ENCODE data around the gene FEZ2. TPM values are rescaled to one million over a fixed set of nuclear protein-coding genes. Genes with fewer than 3 reads are reported as not detected.

The FEZ2 gene
- total and polyA plus RNA-seq, 2 donors from 2014 or later, result 46.4 to 48.3 TPM

GRCh38 chr2:36633470-36634092 is 35.6 kb upstream of the FEZ2 start:
- H3K9me3 ChIP-seq (ENCODE audit: control insufficient read depth in 2 of 3, insufficient read depth in 1 of 3, low read length in 3 of 3), result no peaks in the 10 kb centered on the region
- DNase-seq (no peak), FAIRE-seq (no peak)
- H3K36me3 ChIP-seq (ENCODE audit: control insufficient read depth in 2 of 3, insufficient read depth in 3 of 3, low read length in 3 of 3), result no peaks in the 10 kb centered on the region
- H3K9ac ChIP-seq (ENCODE audit: low read length in 3 of 3), result no peak overlapping the region
- no peaks in the 10 kb centered on the region for H3K27me3 ChIP-seq (ENCODE audit: control insufficient read depth, insufficient read depth, low read length)
- intact Hi-C loops (cut with DNase I), result no loop called here
- no peak overlapping the region for H3K4me3 ChIP-seq (ENCODE audit: low read length in 3 of 3)
- no peak for TF ChIP-seq CTCF (IDR thresholded peaks at IDR 0.05; ENCODE audit: borderline replicate concordance, extremely low read depth, insufficient read depth)
- H3K4me1 ChIP-seq (ENCODE audit: control insufficient read depth in 2 of 3, insufficient read depth in 2 of 3, low read depth in 1 of 3, low read length in 3 of 3), result no peaks in the 10 kb centered on the region
- no peak overlapping the region for H3K27ac ChIP-seq (ENCODE audit: low read depth in 2 of 2, low read length in 2 of 2)

GRCh38 chr2:36626756-36627155 is 28.8 kb upstream of the FEZ2 start:
- Histone ChIP-seq H3K36me3 (ENCODE audit: control insufficient read depth in 2 of 3, insufficient read depth in 3 of 3, low read length in 3 of 3) (no peaks in the 10 kb centered on the region), H3K9ac (ENCODE audit: low read length in 3 of 3) (no peak overlapping the region), H3K27ac (ENCODE audit: low read depth in 2 of 2, low read length in 2 of 2) (no peak overlapping the region), H3K27me3 (ENCODE audit: control insufficient read depth, insufficient read depth, low read length) (no peaks in the 10 kb centered on the region), H3K4me1 (ENCODE audit: control insufficient read depth in 2 of 3, insufficient read depth in 2 of 3, low read depth in 1 of 3, low read length in 3 of 3) (no peaks in the 10 kb centered on the region), H3K4me3 (ENCODE audit: low read length in 3 of 3) (no peak overlapping the region), H3K9me3 (ENCODE audit: control insufficient read depth in 2 of 3, insufficient read depth in 1 of 3, low read length in 3 of 3) (peaks cover 0 to 9% (median 3%) of the 10 kb centered on the region in 3 donors)
- no peak for DNase-seq
- intact Hi-C loops (cut with DNase I), result no loop called here
- TF ChIP-seq CTCF (IDR thresholded peaks at IDR 0.05; ENCODE audit: borderline replicate concordance, extremely low read depth, insufficient read depth), result no peak
- no peak for FAIRE-seq

- H3K27me3 ChIP-seq (ENCODE audit: control insufficient read depth, insufficient read depth, low read length), result no peaks in the 10 kb centered on the region
- DNase-seq (no peak), FAIRE-seq (no peak)
- H3K9me3 ChIP-seq (ENCODE audit: control insufficient read depth in 2 of 3, insufficient read depth in 1 of 3, low read length in 3 of 3), result peaks cover 0 to 9% (median 3%) of the 10 kb centered on the region in 3 donors
- H3K27ac ChIP-seq (ENCODE audit: low read depth in 2 of 2, low read length in 2 of 2), result no peak overlapping the region
- TF ChIP-seq CTCF (IDR thresholded peaks at IDR 0.05; ENCODE audit: borderline replicate concordance, extremely low read depth, insufficient read depth), result no peak
- intact Hi-C loops (cut with DNase I), result no loop called here
- no peaks in the 10 kb centered on the region for H3K36me3 ChIP-seq (ENCODE audit: control insufficient read depth in 2 of 3, insufficient read depth in 3 of 3, low read length in 3 of 3)
- no peaks in the 10 kb centered on the region for H3K4me1 ChIP-seq (ENCODE audit: control insufficient read depth in 2 of 3, insufficient read depth in 2 of 3, low read depth in 1 of 3, low read length in 3 of 3)
- no peak overlapping the region for H3K4me3 ChIP-seq (ENCODE audit: low read length in 3 of 3)
- H3K9ac ChIP-seq (ENCODE audit: low read length in 3 of 3), result no peak overlapping the region
These were observed 28.1 kb upstream of the FEZ2 start for GRCh38 chr2:36626071-36626470.

- intact Hi-C loops (cut with DNase I), result no loop called here
- Histone ChIP-seq H3K9me3 (ENCODE audit: control insufficient read depth in 2 of 3, insufficient read depth in 1 of 3, low read length in 3 of 3) (peaks cover 0 to 9% (median 3%) of the 10 kb centered on the region in 3 donors), H3K4me1 (ENCODE audit: control insufficient read depth in 2 of 3, insufficient read depth in 2 of 3, low read depth in 1 of 3, low read length in 3 of 3) (no peaks in the 10 kb centered on the region), H3K36me3 (ENCODE audit: control insufficient read depth in 2 of 3, insufficient read depth in 3 of 3, low read length in 3 of 3) (no peaks in the 10 kb centered on the region), H3K27me3 (ENCODE audit: control insufficient read depth, insufficient read depth, low read length) (no peaks in the 10 kb centered on the region), H3K4me3 (ENCODE audit: low read length in 3 of 3) (no peak overlapping the region), H3K27ac (ENCODE audit: low read depth in 2 of 2, low read length in 2 of 2) (no peak overlapping the region), H3K9ac (ENCODE audit: low read length in 3 of 3) (no peak overlapping the region)
- no peak for FAIRE-seq
- no peak for TF ChIP-seq CTCF (IDR thresholded peaks at IDR 0.05; ENCODE audit: borderline replicate concordance, extremely low read depth, insufficient read depth)
- DNase-seq, result no peak
These were observed 27.3 kb upstream of the FEZ2 start for GRCh38 chr2:36625304-36625703.
